GM21529 (cell line): ENCODE measurements around the gene PRDM11.

Experiments
- ATAC-seq: cut with Tn5 transposase; IDR thresholded peaks from one replicate; pipeline ENCODE4 v1.9.1; 2021; ENCODE audit not compliant: unreplicated experiment

PRDM11 gene

DNA sequence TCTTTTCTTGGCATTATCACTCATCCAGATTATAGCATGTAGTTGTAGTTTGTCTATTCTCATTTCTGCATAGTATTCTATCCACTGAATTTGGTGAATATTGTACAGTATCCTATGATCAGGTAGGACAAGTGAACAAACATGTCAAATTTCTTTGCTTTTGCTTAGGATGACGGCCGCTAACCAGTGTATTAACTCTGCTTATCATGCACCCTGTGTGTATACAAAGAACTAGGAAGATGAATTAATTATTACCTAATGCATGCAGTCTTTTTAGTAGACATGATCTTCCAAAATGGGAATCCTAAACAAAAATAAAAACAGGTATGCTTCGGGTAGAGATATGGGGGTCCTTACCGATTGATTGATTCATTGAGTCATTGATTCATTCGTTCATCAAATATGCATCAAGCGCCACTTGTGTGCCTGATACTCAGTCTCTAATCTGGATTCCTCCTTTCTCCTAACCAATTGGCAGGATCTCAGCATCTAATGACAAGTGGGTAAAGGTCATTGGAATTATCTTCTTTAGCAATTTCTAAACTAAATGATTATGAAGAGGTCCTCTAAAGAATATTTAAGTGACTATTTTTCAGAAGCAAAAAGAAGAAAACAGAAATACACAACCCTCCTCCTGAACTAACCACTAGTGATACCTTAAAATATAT lies 27.9 kb downstream of the PRDM11 start:
- ATAC-seq, result no peak

DNA sequence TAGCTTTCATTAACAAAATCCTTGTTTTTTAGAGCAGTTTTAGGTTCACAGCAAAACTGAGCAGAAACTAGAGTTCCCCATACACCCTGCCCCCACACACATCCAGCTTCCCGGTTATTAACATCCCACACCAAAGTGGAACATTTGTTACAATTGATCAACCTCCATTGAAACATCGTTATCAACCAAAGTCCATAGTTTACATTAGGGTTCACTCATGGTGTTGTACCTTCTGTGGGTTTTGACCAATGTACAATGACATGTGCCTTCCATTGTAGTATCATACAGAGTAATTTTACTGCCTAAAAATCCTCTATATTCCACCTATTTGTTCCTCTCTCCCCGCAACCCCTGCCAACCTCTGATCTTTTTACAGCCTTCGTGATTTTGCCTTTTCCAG lies 28.5 kb downstream of the PRDM11 start:
- no peak for ATAC-seq

DNA sequence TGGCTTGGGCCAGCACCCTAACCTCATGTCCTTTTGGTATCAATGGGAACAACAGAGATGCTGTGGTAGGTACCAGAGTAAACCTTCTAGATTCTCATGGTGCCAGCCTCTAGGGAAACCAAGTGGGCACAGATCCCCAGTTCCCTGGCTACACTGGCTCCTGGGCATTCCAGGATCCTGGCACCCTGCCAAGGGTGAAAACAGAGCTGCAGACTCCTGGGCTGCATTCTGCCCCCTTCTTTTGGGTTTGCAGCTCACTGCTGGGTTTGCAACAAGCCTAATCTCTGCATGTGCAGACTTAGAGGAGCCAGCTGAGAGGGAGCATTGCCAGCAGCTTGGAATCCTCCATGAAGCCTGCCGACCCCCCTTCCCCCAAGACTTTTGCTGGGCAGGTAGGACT lies 30.6 kb downstream of the PRDM11 start:
- ATAC-seq, result no peak

- no peak for ATAC-seq
Observed at GRCh38 chr11:45178223-45178622, 31.8 kb downstream of the PRDM11 start.

DNA sequence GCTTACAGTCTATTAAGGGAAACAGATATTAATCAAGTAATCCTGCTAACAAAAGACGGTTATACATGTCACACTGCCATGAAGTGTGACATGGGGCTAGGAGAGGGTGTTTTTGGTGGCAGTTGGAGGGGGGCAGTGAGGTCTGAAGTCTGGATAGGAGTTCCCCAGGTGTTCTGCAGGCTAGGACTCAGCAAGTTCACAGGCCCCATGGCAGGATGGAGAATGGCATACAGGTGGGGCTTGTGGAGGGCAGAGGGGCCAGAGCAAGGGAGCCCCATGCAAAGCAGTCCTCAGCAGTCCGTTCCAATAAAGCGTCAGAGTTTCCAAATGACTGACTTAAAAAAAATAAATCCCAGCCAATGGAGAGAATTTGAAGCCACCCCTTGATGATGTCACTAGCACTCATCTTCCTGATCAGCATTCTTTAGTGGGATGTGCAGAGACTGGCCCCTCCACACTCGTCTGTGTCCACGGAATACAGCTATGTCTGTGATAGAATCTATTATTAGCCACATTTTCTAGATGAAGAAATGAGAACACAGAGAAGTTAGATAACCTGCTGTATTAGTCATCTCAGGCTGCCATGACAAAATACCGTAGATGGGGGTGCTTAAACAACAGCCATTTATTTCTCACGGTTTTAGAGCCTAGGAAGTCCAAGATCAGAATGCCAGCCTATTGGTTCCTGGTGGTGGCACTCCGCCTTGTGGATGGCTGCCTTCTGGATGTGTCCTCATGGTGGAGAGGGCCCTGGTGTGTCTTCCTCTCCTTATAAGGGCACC lies 32.6 kb downstream of the PRDM11 start:
- no peak for ATAC-seq

GRCh38 chr11:45179686-45180178 lies 33.3 kb downstream of the PRDM11 start:
- ATAC-seq, result no peak

GRCh38 chr11:45180179-45180847 lies 33.9 kb downstream of the PRDM11 start:
- ATAC-seq, result no peak

DNA sequence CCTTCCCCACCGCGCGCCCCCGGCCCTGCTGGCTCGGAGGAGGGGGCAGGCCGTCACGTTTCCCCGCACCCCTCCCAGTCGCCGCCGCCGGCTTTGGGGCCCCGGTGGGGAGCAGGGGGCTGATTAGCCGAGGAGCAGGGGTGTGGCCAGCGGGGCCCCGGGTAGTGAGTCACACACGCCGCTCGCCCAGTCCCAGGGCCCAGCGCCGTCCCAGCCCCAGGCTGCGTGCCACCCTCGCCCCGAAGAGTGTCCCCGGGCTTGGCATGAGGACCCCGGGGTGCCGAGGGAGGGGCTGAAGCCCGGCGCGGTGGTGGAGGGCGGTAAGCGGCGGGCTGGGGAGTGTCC lies 34.4 kb downstream of the PRDM11 start:
- no peak for ATAC-seq

DNA sequence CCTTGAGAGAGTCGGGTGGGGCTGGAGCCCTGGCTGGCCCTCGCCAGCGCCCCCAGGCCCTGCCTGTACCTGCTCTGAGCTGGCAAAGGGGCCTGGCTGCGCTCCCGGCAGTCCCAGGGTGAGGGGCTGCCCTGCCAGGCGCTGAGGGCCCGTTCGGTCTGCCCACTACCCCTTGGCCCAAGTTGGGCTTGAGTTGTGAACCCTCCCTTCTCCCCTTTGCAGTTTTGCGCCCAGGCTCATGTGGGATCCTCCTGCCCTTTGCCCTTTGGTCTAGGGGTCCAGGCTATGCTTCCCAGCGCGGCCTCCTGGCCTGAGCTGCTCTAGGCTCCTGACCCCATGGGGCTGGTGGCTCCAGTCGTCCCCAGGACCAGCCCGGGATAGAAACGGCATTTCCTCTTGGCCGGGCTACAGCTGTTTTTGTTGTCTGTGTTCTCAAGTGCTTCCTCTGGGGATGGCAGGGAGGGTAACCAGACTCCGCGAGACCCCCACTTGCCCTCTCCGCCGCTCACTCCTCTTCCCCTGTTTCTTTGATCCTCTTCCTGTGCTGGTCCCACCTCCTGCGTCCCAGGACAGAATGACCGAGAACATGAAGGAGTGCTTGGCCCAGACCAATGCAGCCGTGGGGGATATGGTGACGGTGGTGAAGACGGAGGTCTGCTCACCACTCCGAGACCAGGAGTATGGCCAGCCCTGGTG lies 34.9 kb downstream of the PRDM11 start:
- ATAC-seq, result no peak

DNA sequence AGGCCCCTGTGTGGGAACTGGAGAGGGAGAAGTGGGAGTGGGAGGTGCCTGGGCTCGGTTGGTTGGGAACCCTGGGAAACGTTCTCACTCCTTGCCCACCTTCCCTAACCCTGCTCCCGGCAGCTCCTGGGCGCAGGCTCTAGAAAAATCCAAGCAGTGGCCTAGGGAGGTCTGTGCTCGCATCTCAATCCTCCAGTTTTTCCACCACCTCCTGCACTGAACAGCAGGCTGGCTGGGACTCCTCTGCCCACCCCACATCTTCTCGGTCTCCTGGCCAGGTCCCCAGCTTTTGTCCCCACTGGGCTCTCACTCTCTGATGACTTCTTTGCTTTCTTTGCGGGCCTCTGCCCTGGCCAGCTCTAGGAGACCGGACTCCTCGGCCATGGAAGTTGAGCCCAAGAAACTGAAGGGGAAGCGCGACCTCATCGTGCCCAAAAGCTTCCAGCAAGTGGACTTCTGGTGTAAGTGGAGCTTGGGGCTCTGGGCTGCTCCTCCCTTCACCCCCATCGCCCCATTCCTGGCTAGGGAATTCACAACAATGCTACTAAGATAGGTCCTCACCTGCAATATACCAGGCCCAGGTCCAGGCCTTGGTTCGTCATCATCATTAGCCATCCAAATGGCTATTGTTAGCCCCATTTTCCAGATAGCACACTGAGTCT lies 35.6 kb downstream of the PRDM11 start:
- ATAC-seq, result no peak

- ATAC-seq, result no peak
Observed at GRCh38 chr11:45182902-45183301, 36.5 kb downstream of the PRDM11 start.

- no peak for ATAC-seq
Observed at GRCh38 chr11:45184640-45185039, 38.2 kb downstream of the PRDM11 start.

- no peak for ATAC-seq
Observed at GRCh38 chr11:45185228-45185729, 38.8 kb downstream of the PRDM11 start.

GRCh38 chr11:45187375-45187774 lies 40.9 kb downstream of the PRDM11 start:
- ATAC-seq, result no peak

DNA sequence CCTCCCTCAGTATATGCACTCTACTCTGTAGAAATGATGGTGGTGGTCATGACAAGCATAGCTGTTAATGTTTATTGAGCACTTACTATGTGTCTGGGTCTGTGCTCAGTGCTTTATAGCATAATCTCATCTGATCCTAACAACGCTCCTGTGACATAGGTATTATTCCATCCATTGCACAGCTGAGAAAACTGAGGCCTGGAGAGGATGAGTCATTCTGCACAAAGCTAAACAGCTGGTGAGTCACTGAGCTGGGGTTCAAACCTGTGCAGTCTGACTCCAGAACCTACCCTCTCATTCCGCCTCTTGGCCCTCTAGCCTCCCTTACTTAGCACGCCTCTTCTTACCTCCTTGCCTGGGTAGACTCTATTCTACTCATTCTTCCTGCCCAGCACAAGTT lies 41.7 kb downstream of the PRDM11 start:
- ATAC-seq, result no peak

- ATAC-seq, result no peak
Observed at GRCh38 chr11:45189230-45189629, 42.8 kb downstream of the PRDM11 start.

- no peak for ATAC-seq
Observed at GRCh38 chr11:45193695-45194094, 47.3 kb downstream of the PRDM11 start.

GRCh38 chr11:45204761-45205160 lies 58.3 kb downstream of the PRDM11 start:
- ATAC-seq, result no peak

GRCh38 chr11:45205978-45206377 lies 59.5 kb downstream of the PRDM11 start:
- no peak for ATAC-seq

GRCh38 chr11:45208135-45208534 lies 61.7 kb downstream of the PRDM11 start:
- no peak for ATAC-seq
